IPS-18c (cell line): ENCODE data around the gene SETMAR.
"Not testable (repeated sequence)": the region's sequence is repeated elsewhere in the genome, so short reads cannot be mapped to it uniquely, and the experiment has no call there.

Experiments
- H3K4me3 ChIP-seq: 2 replicates; pipeline ENCODE4 v1.7.0; 2013; ENCODE audit warnings: low read depth, mild to moderate bottlenecking, low read length, moderate library complexity; ENCODE audit not compliant: insufficient read depth
- H3K9me3 ChIP-seq: one replicate; pipeline ENCODE4 v1.6.1; 2013; ENCODE audit warnings: mild to moderate bottlenecking, low read length, moderate library complexity; ENCODE audit not compliant: control insufficient read depth, insufficient read depth

Gene SETMAR

GRCh38 chr3:4306860-4307259 is 3.7 kb downstream of the SETMAR start:
- H3K9me3 ChIP-seq: no peaks in the 10 kb centered on the region

GRCh38 chr3:4309491-4310128 is 6.4 kb downstream of the SETMAR start:
- no peak overlapping the region for H3K4me3 ChIP-seq

More at GRCh38 chr3:4306860-4307259, 3.7 kb downstream of the SETMAR start:
- H3K4me3 ChIP-seq: no peak overlapping the region

GRCh38 chr3:4310971-4311370 is 7.8 kb downstream of the SETMAR start:
- Histone ChIP-seq H3K4me3 (no peak overlapping the region), H3K9me3 (no peaks in the 10 kb centered on the region)

More at GRCh38 chr3:4309491-4310128, 6.4 kb downstream of the SETMAR start:
- no peaks in the 10 kb centered on the region for H3K9me3 ChIP-seq

- H3K4me3 ChIP-seq: no peak overlapping the region
- no peaks in the 10 kb centered on the region for H3K9me3 ChIP-seq
Measured at GRCh38 chr3:4311496-4311895, 8.3 kb downstream of the SETMAR start.

- Histone ChIP-seq H3K9me3 (no peaks in the 10 kb centered on the region), H3K4me3 (no peak overlapping the region)
Measured at GRCh38 chr3:4313606-4314293, 10.6 kb downstream of the SETMAR start.

- no peaks in the 10 kb centered on the region for H3K9me3 ChIP-seq
- no peak overlapping the region for H3K4me3 ChIP-seq
Measured at GRCh38 chr3:4314688-4315087, 11.5 kb downstream of the SETMAR start.

GRCh38 chr3:4320096-4320911 is 17.1 kb downstream of the SETMAR start:
- Histone ChIP-seq H3K9me3 (no peaks in the 10 kb centered on the region), H3K4me3 (no peak overlapping the region)

- Histone ChIP-seq H3K4me3 (no peak overlapping the region), H3K9me3 (no peaks in the 10 kb centered on the region)
Measured at GRCh38 chr3:4321732-4322131, 18.6 kb downstream of the SETMAR start.

- H3K9me3 ChIP-seq: no peaks in the 10 kb centered on the region
- H3K4me3 ChIP-seq: no peak overlapping the region
Measured at GRCh38 chr3:4322635-4323034, 19.5 kb downstream of the SETMAR start.

- H3K4me3 ChIP-seq: no peak overlapping the region
- peaks cover 2% of the 10 kb centered on the region for H3K9me3 ChIP-seq
Measured at GRCh38 chr3:4323246-4324027, 20.3 kb downstream of the SETMAR start.

GRCh38 chr3:4326868-4327267 is 23.7 kb downstream of the SETMAR start:
- Histone ChIP-seq H3K4me3 (no peak overlapping the region), H3K9me3 (peaks cover 7% of the 10 kb centered on the region)

- not testable (repeated sequence) for H3K9me3 ChIP-seq, H3K4me3 ChIP-seq
Measured at GRCh38 chr3:4329806-4330205, 26.6 kb downstream of the SETMAR start.

- Histone ChIP-seq H3K9me3 (peaks cover 7% of the 10 kb centered on the region), H3K4me3 (no peak overlapping the region)
Measured at GRCh38 chr3:4332111-4332510, 28.9 kb downstream of the SETMAR start.

GRCh38 chr3:4332574-4332973 is 29.4 kb downstream of the SETMAR start:
- Histone ChIP-seq H3K4me3 (no peak overlapping the region), H3K9me3 (peaks cover 7% of the 10 kb centered on the region)

GRCh38 chr3:4332991-4333390 is 29.8 kb downstream of the SETMAR start:
- peaks cover 5% of the 10 kb centered on the region for H3K9me3 ChIP-seq
- no peak overlapping the region for H3K4me3 ChIP-seq

GRCh38 chr3:4334548-4334947 is 31.4 kb downstream of the SETMAR start:
- Histone ChIP-seq H3K4me3 (no peak overlapping the region), H3K9me3 (no peaks in the 10 kb centered on the region)

GRCh38 chr3:4335840-4336562 is 32.8 kb downstream of the SETMAR start:
- no peaks in the 10 kb centered on the region for H3K9me3 ChIP-seq

More at GRCh38 chr3:4335840-4336562, 32.8 kb downstream of the SETMAR start:
- no peak overlapping the region for H3K4me3 ChIP-seq
